ENCODE data around the gene ITLN1. TPM values are rescaled to one million over a fixed set of nuclear protein-coding genes. Genes with fewer than 3 reads are reported as not detected.

ITLN1 gene
- polyA plus RNA-seq, 10 donors = 0.13 to 0.48 (median 0.41) TPM; not detected in 6

- peak in 1 of 3 donors; percentile 15 for DNase-seq
These were observed 26.9 kb downstream of the ITLN1 start for GRCh38 chr1:160858097-160858496.

GRCh38 chr1:160855181-160855981 is 29.6 kb downstream of the ITLN1 start:
- DNase-seq = no peak

DNA sequence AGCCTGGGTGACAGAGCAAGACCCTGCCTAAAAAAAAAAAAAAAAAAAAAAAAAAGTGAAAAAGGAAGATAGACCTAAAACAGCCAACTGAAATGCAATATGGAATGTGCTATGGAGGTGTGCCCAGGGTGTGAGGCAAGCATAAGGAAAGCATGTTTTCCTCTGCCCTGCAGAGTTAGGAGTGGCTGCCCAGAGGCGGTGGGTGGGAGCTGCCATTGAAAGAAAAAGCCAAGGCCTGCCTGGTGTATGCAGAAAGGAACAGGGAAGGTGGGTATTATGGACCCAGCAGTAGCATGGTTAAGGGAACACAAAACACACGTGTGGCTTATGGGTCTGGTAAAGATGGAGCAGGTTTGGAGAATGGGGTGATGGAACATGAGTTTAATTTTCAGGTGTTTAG is 31.2 kb downstream of the ITLN1 start:
- DNase-seq = no peak

- no peak for DNase-seq
These were observed 32.0 kb downstream of the ITLN1 start for GRCh38 chr1:160853014-160853413.

DNA sequence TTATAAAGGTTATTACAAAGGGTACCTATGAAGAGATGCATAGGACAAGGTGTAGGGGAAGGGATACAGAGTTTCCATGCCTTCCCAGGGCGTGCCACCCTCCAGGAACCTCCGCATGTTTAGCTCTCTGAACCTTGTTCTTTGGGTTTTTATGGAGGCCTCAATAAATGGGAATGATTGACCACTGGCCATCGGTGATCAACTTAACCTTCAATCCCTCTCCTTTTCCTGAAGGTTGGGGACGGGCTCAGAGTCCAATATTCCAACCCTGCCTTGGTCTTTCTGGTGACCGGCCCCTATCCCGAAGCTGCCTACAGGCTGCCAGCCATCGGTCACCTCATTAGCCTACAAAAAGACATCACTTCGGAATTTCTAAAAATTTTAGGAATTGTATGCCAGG is 34.0 kb downstream of the ITLN1 start:
- DNase-seq = no peak

- no peak for DNase-seq
These were observed 34.4 kb downstream of the ITLN1 start for GRCh38 chr1:160850541-160850940.

- DNase-seq = no peak
These were observed 38.7 kb downstream of the ITLN1 start for GRCh38 chr1:160846281-160846680.

- DNase-seq = no peak
These were observed 40.3 kb downstream of the ITLN1 start for GRCh38 chr1:160844447-160845232.

DNA sequence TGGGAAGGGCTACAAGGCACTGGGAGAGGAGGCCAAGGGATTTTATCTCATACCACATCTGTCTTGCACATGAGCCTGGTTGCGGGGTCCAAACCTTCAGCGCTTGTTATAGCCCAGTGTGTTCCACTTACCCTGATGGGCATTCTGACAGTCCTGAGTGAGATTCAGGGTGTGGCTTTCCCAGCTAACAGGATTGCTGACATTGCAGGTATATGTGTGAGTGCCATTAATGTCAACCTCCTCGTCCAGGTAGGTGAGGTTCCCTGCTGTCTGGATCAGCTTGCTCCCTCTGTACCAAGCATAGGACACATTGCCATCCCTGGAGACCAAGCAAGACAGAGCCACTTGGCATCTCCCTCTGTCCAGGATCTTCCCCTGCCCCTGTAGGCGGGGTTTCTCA is 43.9 kb downstream of the ITLN1 start:
- DNase-seq = no peak

DNA sequence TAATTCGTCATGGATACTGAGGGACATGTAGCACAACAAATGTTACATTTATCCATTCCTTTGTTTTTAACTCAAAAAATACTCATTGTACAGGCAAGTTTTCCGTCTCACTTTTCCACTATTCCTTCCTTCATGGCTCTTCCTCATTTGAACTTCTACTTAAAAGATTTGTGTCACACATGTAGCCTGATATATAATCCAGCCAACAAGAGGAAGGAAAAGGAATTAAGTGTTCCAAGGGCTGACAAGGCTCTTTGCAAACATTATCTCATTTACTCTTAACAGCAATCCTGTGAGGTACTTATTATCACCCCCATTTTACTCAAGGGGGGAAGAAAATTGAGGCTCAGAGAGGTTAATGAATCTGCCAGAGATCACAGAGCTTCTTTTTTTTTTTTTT is 45.2 kb downstream of the ITLN1 start:
- DNase-seq = no peak

DNA sequence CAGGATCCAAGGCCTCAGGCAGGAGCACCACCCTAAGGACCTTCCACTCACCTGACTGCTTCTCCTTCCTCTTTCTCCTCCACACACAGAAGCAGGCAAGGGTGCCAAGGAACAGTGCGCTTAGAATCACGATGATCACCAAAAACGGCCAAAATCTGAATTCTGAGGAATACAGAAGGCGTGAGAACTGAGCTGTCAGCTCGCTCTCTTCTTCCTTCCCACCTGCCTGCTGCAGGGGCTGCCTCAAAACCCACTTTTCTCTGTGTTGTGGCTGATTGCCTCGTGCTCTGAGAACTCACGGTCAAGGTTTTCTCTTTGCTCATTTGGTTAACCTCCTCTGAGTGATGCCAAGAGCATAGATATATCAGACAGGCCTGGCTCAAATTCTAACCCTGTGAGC is 46.1 kb downstream of the ITLN1 start:
- no peak for DNase-seq

DNA sequence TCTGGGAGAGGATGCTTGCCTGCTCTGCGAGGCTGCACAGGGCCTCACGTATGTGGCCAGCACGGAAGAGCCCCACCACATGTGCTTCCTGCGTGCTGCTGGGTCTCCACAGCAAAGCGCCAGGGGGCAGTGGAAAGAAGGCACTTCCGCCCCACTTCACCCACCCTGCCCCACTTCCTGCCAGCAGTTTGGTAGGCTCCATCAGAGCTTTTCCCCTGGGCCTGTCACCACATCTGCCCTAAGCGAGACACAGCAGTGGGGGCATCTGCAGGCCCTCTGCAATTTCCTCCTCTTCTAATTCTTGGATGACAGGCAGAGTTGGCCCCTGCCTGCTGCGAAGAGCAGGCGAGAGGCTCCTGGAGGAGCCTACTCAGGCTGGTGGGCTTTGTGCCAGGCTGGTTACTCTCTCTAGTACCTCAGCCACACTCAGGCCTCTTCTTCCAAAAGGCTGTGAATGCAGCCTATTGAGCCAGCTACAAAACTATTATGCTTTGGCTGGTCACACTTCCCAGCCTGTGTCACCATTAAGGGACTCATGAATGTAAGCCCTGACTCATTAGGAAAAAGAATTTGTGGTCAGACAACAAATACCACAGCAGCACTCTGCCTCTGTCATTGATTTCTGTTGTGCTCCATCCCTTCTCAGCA is 47.3 kb downstream of the ITLN1 start:
- DNase-seq = peak in 2 of 3 donors; percentile 16 to 26

DNA sequence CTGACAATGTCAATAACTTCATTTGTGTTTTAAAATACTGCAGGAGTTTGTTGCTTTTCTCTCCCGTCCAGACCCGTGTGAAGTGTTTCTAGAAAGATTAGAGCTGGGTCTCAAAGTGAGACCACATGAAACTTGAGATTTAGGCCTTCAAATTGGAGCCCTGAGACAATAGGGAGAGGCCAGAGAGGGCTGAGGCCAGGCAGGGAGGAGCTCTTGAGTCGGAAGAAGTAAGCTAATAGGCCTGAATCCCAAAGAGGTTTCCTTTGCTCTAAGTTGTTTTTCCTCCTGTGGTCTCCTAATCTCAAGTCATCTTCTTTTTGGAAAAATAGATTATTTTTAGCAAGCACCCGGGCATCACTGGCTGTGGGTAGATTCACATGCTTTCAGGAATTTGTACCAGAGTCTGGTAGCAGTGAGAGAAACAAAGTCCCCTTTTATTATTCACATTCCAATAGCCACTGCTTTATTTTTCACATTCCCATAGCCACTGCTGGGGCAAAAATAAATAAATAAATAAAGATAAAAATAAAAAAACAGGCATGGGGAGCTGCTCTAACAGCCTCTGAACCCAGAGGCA is 47.9 kb downstream of the ITLN1 start:
- DNase-seq = no peak

- no peak for DNase-seq
These were observed 48.4 kb downstream of the ITLN1 start for GRCh38 chr1:160836561-160836960.

- DNase-seq = no peak
These were observed 49.2 kb downstream of the ITLN1 start for GRCh38 chr1:160835751-160836150.

DNA sequence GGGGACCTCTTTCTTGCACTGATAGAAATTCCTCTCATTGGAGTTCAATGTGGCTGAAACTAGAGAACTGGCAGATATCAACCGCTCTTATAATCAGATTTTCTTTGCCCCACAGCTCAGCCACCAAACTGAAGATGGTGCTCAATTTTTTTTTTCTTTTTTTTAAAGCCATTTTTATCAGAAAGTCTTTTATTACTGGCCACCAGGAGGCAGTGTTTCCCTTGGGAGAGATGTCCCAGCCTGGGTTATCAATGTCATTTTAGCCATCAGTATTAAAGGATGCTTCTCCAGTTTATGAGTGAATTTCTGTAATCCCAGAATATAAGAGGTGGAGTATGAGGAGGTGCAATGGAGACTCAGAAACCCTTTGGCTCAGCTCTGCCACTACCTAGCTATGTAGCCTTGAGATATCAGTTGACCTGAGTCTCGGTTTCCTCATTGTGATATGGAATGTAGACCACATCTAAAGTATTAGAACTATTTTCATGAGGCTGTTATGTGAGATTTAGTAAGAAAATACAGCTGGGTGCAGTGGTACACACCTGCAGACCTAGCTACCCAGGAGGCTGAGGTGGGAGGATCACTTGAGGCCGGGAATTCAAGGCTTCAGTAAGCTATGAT is 49.9 kb downstream of the ITLN1 start:
- peak in 1 of 3 donors; percentile 14 for DNase-seq

DNA sequence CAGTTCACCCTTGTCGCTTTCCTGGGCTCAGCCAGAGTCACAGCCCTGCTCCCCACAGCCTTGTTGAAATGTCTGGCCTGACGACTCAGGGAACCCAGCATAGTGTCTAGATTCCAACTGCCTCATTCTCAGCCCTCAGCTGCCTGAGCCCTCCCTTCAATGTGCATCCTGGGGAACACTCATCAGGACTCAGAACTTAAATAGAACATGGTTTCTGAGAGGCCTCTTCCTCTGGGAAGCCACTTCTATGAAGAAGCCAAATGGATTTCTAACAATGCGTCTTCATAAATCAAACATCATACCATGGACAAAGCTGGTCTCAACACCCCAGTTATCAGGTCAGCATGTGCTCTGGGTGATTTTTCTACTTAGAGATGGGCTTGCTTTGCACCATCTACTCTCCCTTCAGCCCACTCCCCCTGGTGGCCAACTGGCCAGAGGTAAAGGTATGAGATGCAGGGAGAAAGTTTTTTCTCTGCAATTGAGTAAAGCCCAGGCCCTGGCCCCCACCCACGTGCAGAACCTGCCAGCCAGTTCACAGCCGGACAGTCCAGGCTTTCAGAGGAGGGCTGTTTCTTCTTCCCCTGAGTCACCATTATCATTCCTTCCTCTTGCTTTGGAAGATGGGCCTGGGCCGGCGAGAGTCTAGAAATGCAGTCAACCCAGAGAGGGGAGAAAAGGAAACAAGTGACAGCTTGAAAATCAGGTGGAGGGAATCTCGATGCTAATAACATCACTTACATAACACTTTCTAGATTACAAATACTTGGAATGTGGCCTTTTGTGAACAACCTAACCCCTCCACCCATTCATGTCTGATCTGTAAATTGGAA is 54.4 kb downstream of the ITLN1 start:
- DNase-seq = peak in 2 of 3 donors; percentile 13 to 20

GRCh38 chr1:160829766-160830165 is 55.2 kb downstream of the ITLN1 start:
- DNase-seq = no peak

DNA sequence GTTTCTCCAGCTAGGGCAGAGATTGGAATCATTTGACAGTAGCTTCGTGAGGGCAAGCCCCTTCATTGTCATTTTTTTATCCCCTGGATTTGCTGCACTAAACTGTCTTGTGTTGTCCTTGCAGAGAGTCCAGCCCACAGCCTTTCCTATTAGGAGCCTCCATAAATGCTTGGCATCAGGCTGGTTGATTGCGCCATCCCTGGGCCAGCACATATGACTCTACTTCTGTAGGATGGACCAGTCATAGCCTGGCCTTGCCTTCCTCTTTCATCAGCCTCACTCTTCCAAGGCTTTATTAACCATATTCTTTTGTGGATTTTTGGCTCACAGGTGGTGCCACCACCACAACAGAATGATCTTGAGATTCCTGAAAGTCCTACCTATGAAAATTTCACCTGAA is 57.6 kb downstream of the ITLN1 start:
- no peak for DNase-seq

- DNase-seq = no peak
These were observed 58.4 kb downstream of the ITLN1 start for GRCh38 chr1:160826546-160826945.
